Endodermal cell (in vitro differentiated cells): Measurements from ENCODE around the gene GEMIN8. TPM values are rescaled to one million over a fixed set of nuclear protein-coding genes. Genes with fewer than 3 reads are reported as not detected.
A peak's percentile ranks its signal among the peaks of the same experiment; 100 is the strongest.

Experiments used
- DNase-seq: peaks from one replicate; pipeline ENCODE4 v3.0.0-alpha.2; 2017
- H3K27ac ChIP-seq: 2 replicates; pipeline ENCODE4 v1.5.1; 2013; ENCODE audit warnings: mild to moderate bottlenecking, low read depth, low read length, moderate library complexity
- H3K27me3 ChIP-seq: 2 replicates; pipeline ENCODE4 v1.6.1; 2013; ENCODE audit warnings: mild to moderate bottlenecking, low read length, moderate library complexity; ENCODE audit not compliant: insufficient read depth, control insufficient read depth, poor library complexity, severe bottlenecking
- H3K36me3 ChIP-seq: 2 replicates; pipeline ENCODE4 v1.7.0; 2013; ENCODE audit warnings: mild to moderate bottlenecking, low read length, moderate library complexity; ENCODE audit not compliant: control insufficient read depth, insufficient read depth
- H3K4me1 ChIP-seq: one replicate; pipeline ENCODE4 v1.7.0; 2013; ENCODE audit warnings: low read length; ENCODE audit not compliant: control insufficient read depth, insufficient read depth
- H3K4me3 ChIP-seq: 2 replicates; pipeline ENCODE4 v1.5.1; 2013; ENCODE audit warnings: mild to moderate bottlenecking, low read length, moderate library complexity
- H3K9ac ChIP-seq: 2 replicates; pipeline ENCODE4 v1.6.1; 2013; ENCODE audit warnings: mild to moderate bottlenecking, low read length, moderate library complexity; ENCODE audit not compliant: poor library complexity, severe bottlenecking; ENCODE audit errors: extremely low read depth
- H3K9me3 ChIP-seq: 2 replicates; pipeline ENCODE4 v1.6.1; 2013; ENCODE audit warnings: mild to moderate bottlenecking, low read length, moderate library complexity; ENCODE audit not compliant: control insufficient read depth
- H3K27ac Mint-ChIP-seq: 2 replicates; pipeline ENCODE4 v1.8.0; 2020; ENCODE audit warnings: mixed read lengths
- H3K27me3 Mint-ChIP-seq: 2 replicates; pipeline ENCODE4 v1.8.0; 2021; ENCODE audit warnings: mild to moderate bottlenecking, mixed read lengths; ENCODE audit not compliant: insufficient read depth
- H3K36me3 Mint-ChIP-seq: 2 replicates; pipeline ENCODE4 v1.8.0; 2020; ENCODE audit warnings: low read depth, mixed read lengths
- H3K4me1 Mint-ChIP-seq: 2 replicates; pipeline ENCODE4 v1.8.0; 2020; ENCODE audit warnings: mixed read lengths
- H3K4me3 Mint-ChIP-seq: 2 replicates; pipeline ENCODE4 v1.8.0; 2020; ENCODE audit warnings: mild to moderate bottlenecking, moderate library complexity, mixed read lengths
- H3K9me3 Mint-ChIP-seq: 2 replicates; pipeline ENCODE4 v1.8.0; 2020; ENCODE audit warnings: mild to moderate bottlenecking, mixed read lengths
- CTCF ChIP-seq: fragments of 200-600 bp; sonication (generic); conservative IDR thresholded peaks from 2 replicates; pipeline ENCODE4 v1.5.0; 2021; ENCODE audit warnings: antibody characterized with exemption, mild to moderate bottlenecking
- WGBS, 2 experiments: methylation state at CpG; one replicate each; pipeline versions ENCODE4 v1.1.5 to v1.1.7; 2013; ENCODE audit warnings: missing lambda C conversion rate in 2 of 2, mixed read lengths in 1 of 2; ENCODE audit not compliant: insufficient coverage in 1 of 2, insufficient read length in 1 of 2; 5-methylcytosine and 5-hydroxymethylcytosine counted together
- total RNA-seq, 2 donors: library from RNA; stranded (reverse); fragmentation: NEBNext Ultra II Directional in 1 of 2; extraction: Animal tissue kit (Norgen Biotek cat#: 25700) in 1 of 2; gene quantifications; 2 replicates in 1 of 2; 3 replicates in 1 of 2; pipeline ENCODE4 v1.2.1, GENCODE V29; 2021

The GEMIN8 gene
- total RNA-seq, 2 donors from 2014 or later, result 18.2 to 23.6 TPM

GRCh38 chrX:14027036-14027435 is 2.7 kb downstream of the GEMIN8 start:
- H3K36me3 Mint-ChIP-seq, result peaks cover 3% of the 10 kb centered on the region
- H3K9me3 Mint-ChIP-seq, result peaks cover 41% of the 10 kb centered on the region
- DNase-seq, result no peak
- H3K27ac ChIP-seq, result peak overlapping the region; percentile 57
- H3K4me3 Mint-ChIP-seq, result no peak overlapping the region
- H3K27ac Mint-ChIP-seq, result no peak overlapping the region
- peaks cover 4% of the 10 kb centered on the region for H3K9me3 ChIP-seq
- no peak overlapping the region for H3K9ac ChIP-seq
- no peak for TF ChIP-seq CTCF
- H3K4me1 Mint-ChIP-seq, result peaks cover 15% of the 10 kb centered on the region
- no peak overlapping the region for H3K4me3 ChIP-seq
- H3K27me3 ChIP-seq, result no peaks in the 10 kb centered on the region
- H3K36me3 ChIP-seq, result no peaks in the 10 kb centered on the region
- H3K4me1 ChIP-seq, result no peaks in the 10 kb centered on the region
- WGBS, 2 experiments, result no CpG with 5 or more reads among the region's 1 CpG
- H3K27me3 Mint-ChIP-seq, result no peaks in the 10 kb centered on the region

- Mint-ChIP-seq H3K27me3 (no peaks in the 10 kb centered on the region), H3K36me3 (peaks cover 3% of the 10 kb centered on the region), H3K27ac (no peak overlapping the region), H3K4me3 (no peak overlapping the region), H3K4me1 (peaks cover 15% of the 10 kb centered on the region), H3K9me3 (peaks cover 41% of the 10 kb centered on the region)
- Histone ChIP-seq H3K9me3 (peaks cover 4% of the 10 kb centered on the region), H3K36me3 (no peaks in the 10 kb centered on the region), H3K27ac (peak overlapping the region; percentile 90), H3K27me3 (no peaks in the 10 kb centered on the region), H3K4me3 (no peak overlapping the region), H3K4me1 (no peaks in the 10 kb centered on the region), H3K9ac (no peak overlapping the region)
- DNase-seq, result no peak
- WGBS, 2 experiments, result 90% methylated on average over 6 of the region's 7 CpGs; no CpG with 5 or more reads in 1 of the 2 experiments
- TF ChIP-seq CTCF, result no peak
These were observed 3.6 kb downstream of the GEMIN8 start for GRCh38 chrX:14026121-14026520.

- Histone ChIP-seq H3K9me3 (peaks cover 4% of the 10 kb centered on the region), H3K27ac (no peak overlapping the region), H3K4me3 (no peak overlapping the region), H3K4me1 (no peaks in the 10 kb centered on the region), H3K36me3 (no peaks in the 10 kb centered on the region), H3K27me3 (no peaks in the 10 kb centered on the region), H3K9ac (no peak overlapping the region)
- Mint-ChIP-seq H3K9me3 (peaks cover 23% of the 10 kb centered on the region), H3K27me3 (no peaks in the 10 kb centered on the region), H3K4me3 (no peak overlapping the region), H3K4me1 (peaks cover 8% of the 10 kb centered on the region), H3K27ac (no peak overlapping the region), H3K36me3 (peaks cover 13% of the 10 kb centered on the region)
- DNase-seq, result no peak
- no peak for TF ChIP-seq CTCF
These were observed 7.7 kb downstream of the GEMIN8 start for GRCh38 chrX:14022019-14022418.
